AG20443 (cell line): Measurements from ENCODE around the gene PCDHA7.
"Not testable (repeated sequence)": the region's sequence is repeated elsewhere in the genome, so short reads cannot be mapped to it uniquely, and the experiment has no call there.

ENCODE experiments used
- DNase-seq: peaks from one replicate; pipeline ENCODE4 v3.0.0; 2012; ENCODE audit warnings: low spot score, mixed read lengths

Gene PCDHA7

GRCh38 chr5:140862441-140863295, 28.6 kb downstream of the PCDHA7 start:
- no peak for DNase-seq

DNA sequence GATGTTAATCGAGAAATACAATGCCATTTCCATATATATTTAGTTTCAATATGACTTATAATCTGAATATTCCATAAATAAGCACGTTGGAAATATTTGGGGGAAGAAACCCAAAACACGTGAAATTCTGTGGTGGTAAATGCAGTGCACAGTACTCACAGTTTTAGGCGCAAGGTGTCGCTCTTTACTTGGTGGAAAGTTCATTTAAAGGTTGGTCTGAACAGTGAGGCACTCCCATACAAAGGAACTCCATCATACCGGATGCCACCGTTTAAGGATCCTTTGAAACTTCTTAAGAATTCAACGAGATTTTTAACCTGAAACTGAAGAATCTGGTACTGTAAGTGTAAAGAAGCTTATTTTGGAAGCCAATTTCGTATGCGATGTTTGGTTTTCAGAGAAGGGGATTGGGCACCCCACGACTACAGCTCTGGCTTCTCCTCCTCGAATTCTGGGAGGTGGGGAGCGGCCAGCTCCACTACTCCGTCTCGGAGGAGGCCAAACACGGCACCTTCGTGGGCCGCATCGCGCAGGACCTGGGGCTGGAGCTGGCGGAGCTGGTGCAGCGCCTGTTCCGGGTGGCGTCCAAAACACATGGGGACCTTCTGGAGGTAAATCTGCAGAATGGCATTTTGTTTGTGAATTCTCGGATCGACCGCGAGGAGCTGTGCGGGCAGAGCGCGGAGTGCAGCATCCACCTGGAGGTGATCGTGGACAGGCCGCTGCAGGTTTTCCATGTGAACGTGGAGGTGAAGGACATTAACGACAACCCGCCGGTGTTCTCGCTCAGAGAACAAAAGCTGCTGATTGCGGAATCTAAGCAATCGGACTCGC, 34.9 kb downstream of the PCDHA7 start, which contains the start of gene PCDHA11:
TSS of gene PCDHA11 (plus strand) at position 237 of the 834 bp plus-strand sequence. CDS start at position 384, 147 bp downstream.
- DNase-seq = no peak

DNA sequence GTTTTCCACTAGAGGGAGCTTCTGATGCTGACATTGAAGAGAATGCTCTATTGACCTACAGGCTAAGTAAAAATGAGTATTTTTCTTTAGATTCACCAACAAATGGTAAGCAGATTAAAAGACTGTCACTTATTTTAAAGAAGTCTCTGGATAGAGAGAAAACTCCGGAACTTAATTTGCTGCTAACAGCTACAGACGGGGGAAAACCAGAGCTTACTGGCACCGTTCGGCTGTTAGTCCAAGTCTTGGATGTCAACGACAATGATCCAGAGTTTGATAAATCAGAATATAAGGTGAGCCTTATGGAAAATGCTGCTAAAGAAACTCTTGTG, 35.5 kb downstream of the PCDHA7 start:
- no peak for DNase-seq

DNA sequence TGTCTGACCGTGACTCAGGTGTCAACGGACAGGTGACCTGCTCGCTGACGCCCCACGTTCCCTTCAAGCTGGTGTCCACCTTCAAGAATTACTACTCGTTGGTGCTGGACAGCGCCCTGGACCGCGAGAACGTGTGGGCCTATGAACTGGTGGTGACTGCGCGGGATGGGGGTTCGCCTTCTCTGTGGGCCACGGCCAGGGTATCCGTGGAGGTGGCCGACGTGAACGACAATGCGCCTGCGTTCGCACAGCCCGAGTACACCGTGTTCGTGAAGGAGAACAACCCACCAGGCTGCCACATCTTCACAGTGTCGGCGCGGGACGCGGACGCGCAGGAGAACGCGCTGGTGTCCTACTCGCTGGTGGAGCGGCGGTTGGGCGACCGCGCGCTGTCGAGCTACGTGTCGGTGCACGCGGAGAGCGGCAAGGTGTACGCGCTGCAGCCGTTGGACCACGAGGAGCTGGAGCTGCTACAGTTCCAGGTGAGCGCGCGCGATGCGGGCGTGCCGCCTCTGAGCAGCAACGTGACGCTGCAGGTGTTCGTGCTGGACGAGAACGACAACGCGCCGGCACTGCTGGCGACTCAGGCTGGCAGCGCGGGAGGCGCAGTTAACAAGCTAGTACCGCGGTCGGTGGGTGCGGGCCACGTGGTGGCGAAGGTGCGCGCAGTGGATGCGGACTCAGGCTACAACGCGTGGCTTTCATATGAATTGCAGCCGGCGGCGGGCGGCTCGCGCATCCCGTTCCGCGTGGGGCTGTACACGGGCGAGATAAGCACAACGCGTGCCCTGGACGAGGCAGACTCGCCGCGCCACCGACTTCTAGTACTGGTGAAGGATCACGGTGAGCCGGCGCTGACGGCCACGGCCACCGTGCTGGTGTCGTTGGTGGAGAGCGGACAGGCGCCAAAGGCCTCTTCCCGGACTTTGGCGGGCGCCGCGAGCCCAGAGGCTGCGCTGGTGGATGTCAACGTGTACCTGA, 36.4 kb downstream of the PCDHA7 start:
- DNase-seq = no peak

GRCh38 chr5:140875085-140876065, 41.3 kb downstream of the PCDHA7 start, which contains the start of gene PCDHA12:
Gene PCDHA12 (plus strand): TSS chr5:140875308. CDS start chr5:140875473, 165 bp downstream.
- DNase-seq = no peak

DNA sequence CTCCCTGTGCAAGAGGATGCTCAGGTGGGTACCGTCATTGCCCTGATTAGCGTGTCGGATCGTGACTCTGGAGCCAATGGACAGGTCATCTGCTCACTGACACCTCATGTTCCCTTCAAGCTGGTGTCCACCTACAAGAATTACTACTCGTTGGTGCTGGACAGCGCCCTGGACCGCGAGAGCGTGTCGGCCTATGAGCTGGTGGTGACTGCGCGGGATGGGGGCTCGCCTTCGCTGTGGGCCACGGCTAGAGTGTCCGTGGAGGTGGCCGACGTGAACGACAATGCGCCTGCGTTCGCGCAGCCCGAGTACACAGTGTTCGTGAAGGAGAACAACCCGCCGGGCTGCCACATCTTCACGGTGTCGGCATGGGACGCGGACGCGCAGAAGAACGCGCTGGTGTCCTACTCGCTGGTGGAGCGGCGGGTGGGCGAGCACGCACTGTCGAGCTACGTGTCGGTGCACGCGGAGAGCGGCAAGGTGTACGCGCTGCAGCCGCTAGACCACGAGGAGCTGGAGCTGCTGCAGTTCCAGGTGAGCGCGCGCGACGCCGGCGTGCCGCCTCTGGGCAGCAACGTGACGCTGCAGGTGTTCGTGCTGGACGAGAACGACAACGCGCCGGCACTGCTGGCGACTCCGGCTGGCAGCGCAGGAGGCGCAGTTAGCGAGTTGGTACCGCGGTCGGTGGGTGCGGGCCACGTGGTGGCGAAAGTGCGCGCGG, 42.6 kb downstream of the PCDHA7 start:
- not testable (repeated sequence) for DNase-seq

DNA sequence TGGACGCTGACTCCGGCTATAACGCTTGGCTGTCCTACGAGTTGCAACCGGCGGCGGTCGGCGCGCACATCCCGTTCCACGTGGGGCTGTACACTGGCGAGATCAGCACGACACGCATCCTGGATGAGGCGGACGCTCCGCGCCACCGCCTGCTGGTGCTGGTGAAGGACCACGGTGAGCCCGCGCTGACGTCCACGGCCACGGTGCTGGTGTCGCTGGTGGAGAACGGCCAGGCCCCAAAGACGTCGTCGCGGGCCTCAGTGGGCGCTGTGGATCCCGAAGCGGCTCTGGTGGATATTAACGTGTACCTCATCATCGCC, 43.2 kb downstream of the PCDHA7 start:
- no peak for DNase-seq

DNA sequence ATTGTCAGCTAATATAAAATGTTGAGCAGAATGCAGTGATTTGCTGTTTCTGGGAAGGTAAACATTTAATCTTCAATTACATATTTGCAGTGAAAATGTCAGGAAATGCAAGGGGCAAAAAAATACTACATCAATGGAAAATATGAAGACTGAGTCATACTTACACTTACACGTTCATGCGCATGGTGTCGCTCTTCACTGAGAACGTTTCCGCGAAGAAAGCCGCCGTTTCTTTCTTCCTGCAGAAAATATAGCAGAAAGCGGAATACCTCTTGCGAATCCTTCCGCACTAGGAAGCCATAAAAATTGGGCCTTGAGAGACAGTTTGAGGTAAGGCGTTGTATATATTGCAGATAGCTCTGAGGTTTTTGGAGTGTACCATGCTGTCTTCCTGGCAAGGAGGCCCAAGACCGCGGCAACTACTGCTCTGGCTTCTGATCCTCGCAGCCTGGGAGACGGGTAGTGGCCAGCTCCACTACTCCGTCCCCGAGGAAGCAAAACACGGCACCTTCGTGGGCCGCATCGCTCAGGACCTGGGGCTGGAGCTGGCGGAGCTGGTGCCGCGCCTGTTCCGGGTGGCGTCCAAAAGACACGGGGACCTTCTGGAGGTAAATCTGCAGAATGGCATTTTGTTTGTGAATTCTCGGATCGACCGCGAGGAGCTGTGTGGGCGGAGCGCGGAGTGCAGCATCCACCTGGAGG, 48.0 kb downstream of the PCDHA7 start, which contains the start of gene PCDHA13:
TSS of gene PCDHA13 (plus strand) at position 236 of the 702 bp plus-strand sequence. CDS start at position 381, 145 bp downstream.
- no peak for DNase-seq

DNA sequence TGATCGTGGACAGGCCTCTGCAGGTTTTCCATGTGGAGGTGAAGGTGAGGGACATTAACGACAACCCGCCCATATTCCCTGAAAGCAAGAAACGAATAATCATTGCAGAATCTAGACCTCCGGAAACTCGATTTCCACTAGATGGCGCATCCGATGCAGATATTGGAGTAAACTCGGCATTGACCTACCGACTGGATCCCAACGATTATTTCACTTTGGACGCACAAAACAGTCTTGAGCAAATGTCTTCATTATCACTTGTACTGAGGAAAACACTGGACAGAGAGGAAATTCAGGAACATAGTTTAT, 48.5 kb downstream of the PCDHA7 start:
- DNase-seq = no peak

DNA sequence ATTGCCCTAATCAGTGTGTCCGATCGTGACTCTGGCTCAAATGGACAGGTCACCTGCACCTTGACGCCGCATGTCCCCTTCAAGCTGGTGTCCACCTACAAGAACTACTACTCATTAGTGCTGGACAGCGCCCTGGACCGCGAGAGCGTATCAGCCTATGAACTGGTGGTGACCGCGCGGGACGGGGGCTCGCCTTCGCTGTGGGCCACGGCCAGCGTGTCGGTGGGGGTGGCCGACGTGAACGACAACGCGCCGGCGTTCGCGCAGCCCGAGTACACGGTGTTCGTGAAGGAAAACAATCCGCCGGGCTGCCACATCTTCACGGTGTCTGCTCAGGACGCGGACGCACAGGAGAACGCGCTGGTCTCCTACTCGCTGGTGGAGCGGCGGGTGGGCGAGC, 49.3 kb downstream of the PCDHA7 start:
- no peak for DNase-seq

- no peak for DNase-seq
Observed at GRCh38 chr5:140883927-140884697, 50.0 kb downstream of the PCDHA7 start.
